ENCODE results near the gene ANXA2. TPM values are rescaled to one million over a fixed set of nuclear protein-coding genes. Genes with fewer than 3 reads are reported as not detected.
"Not testable (repeated sequence)": the region's sequence is repeated elsewhere in the genome, so short reads cannot be mapped to it uniquely, and the experiment has no call there.

Gene ANXA2
- total and polyA plus RNA-seq, 4 experiments from 2014 or later, result 148 to 682 (median 360) TPM

- Histone ChIP-seq H3K36me3 (ENCODE audit: insufficient read depth, low read length) (no peaks in the 10 kb centered on the region), H3K9me3 (ENCODE audit: control insufficient read depth in 1 of 2, low read length in 2 of 2) (no peaks in the 10 kb centered on the region), H3K27ac (ENCODE audit: low read depth, low read length) (no peak overlapping the region), H3K27me3 (ENCODE audit: insufficient read depth, low read length) (no peaks in the 10 kb centered on the region), H3K4me3 (ENCODE audit: low read length in 2 of 2) (no peak overlapping the region), H3K4me1 (ENCODE audit: insufficient read depth, low read length) (no peaks in the 10 kb centered on the region)
- no peaks in the 10 kb centered on the region for H3K9me3 Mint-ChIP-seq
- intact Hi-C loops (cut with micrococcal nuclease), result no loop called here
- peaks cover 0 to under 1% of the 10 kb centered on the region in 2 donors for H3K36me3 Mint-ChIP-seq
- POLR2A ChIA-PET (ENCODE audit: partially characterized antibody), result no interaction called here
- H3K27me3 Mint-ChIP-seq, result peaks cover 0 to 2% of the 10 kb centered on the region in 2 donors
- no peak for DNase-seq
- H3K4me1 Mint-ChIP-seq, result no peaks in the 10 kb centered on the region
- no peak overlapping the region for H3K4me3 Mint-ChIP-seq
- H3K27ac Mint-ChIP-seq, result no peak overlapping the region
- CTCF ChIA-PET (ENCODE audit: partially characterized antibody), result no interaction called here
These were observed 58.5 kb downstream of the ANXA2 start for GRCh38 chr15:60339236-60339635.

- H3K9me3 Mint-ChIP-seq, result no peaks in the 10 kb centered on the region
These were observed 59.0 kb downstream of the ANXA2 start for GRCh38 chr15:60338810-60339209.

GRCh38 chr15:60337076-60337475 is 60.7 kb downstream of the ANXA2 start:
- Histone ChIP-seq H3K4me3 (ENCODE audit: low read length in 2 of 2) (no peak overlapping the region), H3K4me1 (ENCODE audit: insufficient read depth, low read length) (no peaks in the 10 kb centered on the region), H3K27ac (ENCODE audit: low read depth, low read length) (no peak overlapping the region), H3K36me3 (ENCODE audit: insufficient read depth, low read length) (no peaks in the 10 kb centered on the region), H3K27me3 (ENCODE audit: insufficient read depth, low read length) (no peaks in the 10 kb centered on the region), H3K9me3 (ENCODE audit: control insufficient read depth in 1 of 2, low read length in 2 of 2) (no peaks in the 10 kb centered on the region)
- no peaks in the 10 kb centered on the region for H3K36me3 Mint-ChIP-seq
- H3K9me3 Mint-ChIP-seq, result no peaks in the 10 kb centered on the region
- ChIA-PET CTCF (ENCODE audit: partially characterized antibody) (no interaction called here), POLR2A (ENCODE audit: partially characterized antibody) (no interaction called here)
- no peak overlapping the region for H3K27ac Mint-ChIP-seq
- peaks cover 6 to 8% of the 10 kb centered on the region in 2 donors for H3K27me3 Mint-ChIP-seq
- no peak overlapping the region for H3K4me3 Mint-ChIP-seq
- no peaks in the 10 kb centered on the region for H3K4me1 Mint-ChIP-seq
- DNase-seq, result no peak
- intact Hi-C loops (cut with micrococcal nuclease), result no loop called here

More at GRCh38 chr15:60338810-60339209, 59.0 kb downstream of the ANXA2 start:
- Histone ChIP-seq H3K4me3 (ENCODE audit: low read length in 2 of 2) (no peak overlapping the region), H3K4me1 (ENCODE audit: insufficient read depth, low read length) (no peaks in the 10 kb centered on the region), H3K36me3 (ENCODE audit: insufficient read depth, low read length) (no peaks in the 10 kb centered on the region), H3K27ac (ENCODE audit: low read depth, low read length) (no peak overlapping the region), H3K9me3 (ENCODE audit: control insufficient read depth in 1 of 2, low read length in 2 of 2) (no peaks in the 10 kb centered on the region), H3K27me3 (ENCODE audit: insufficient read depth, low read length) (no peaks in the 10 kb centered on the region)
- CTCF ChIA-PET (ENCODE audit: partially characterized antibody), result interaction anchor here (1.1 kb wide), 1 partner anchor 10 kb away, joined by 3 read pairs; no protein-coding TSS in a partner anchor
- no peak for DNase-seq
- POLR2A ChIA-PET (ENCODE audit: partially characterized antibody), result no interaction called here
- no peaks in the 10 kb centered on the region for H3K4me1 Mint-ChIP-seq
- H3K27ac Mint-ChIP-seq, result no peak overlapping the region
- intact Hi-C loops (cut with micrococcal nuclease), result no loop called here
- H3K4me3 Mint-ChIP-seq, result no peak overlapping the region
- no peaks in the 10 kb centered on the region for H3K36me3 Mint-ChIP-seq
- peaks cover 0 to 2% of the 10 kb centered on the region in 2 donors for H3K27me3 Mint-ChIP-seq

- not testable (repeated sequence) for H3K27ac Mint-ChIP-seq; H3K36me3 ChIP-seq (ENCODE audit: insufficient read depth, low read length)
- CTCF ChIA-PET (ENCODE audit: partially characterized antibody), result interaction anchor here (1.3 kb wide), 1 partner anchor 9 kb away, joined by 4 read pairs; no protein-coding TSS in a partner anchor
These were observed 62.5 kb downstream of the ANXA2 start for GRCh38 chr15:60335296-60335695.

GRCh38 chr15:60328852-60329443 is 68.8 kb downstream of the ANXA2 start:
- Histone ChIP-seq H3K27me3 (ENCODE audit: insufficient read depth, low read length) (peaks cover 23% of the 10 kb centered on the region), H3K4me1 (ENCODE audit: insufficient read depth, low read length) (no peaks in the 10 kb centered on the region), H3K4me3 (ENCODE audit: low read length in 2 of 2) (no peak overlapping the region), H3K27ac (ENCODE audit: low read depth, low read length) (no peak overlapping the region), H3K36me3 (ENCODE audit: insufficient read depth, low read length) (no peaks in the 10 kb centered on the region), H3K9me3 (ENCODE audit: control insufficient read depth in 1 of 2, low read length in 2 of 2) (no peaks in the 10 kb centered on the region)
- H3K4me1 Mint-ChIP-seq, result peaks cover 2 to 7% (median 6%) of the 10 kb centered on the region in 4 donors
- ChIA-PET POLR2A (ENCODE audit: partially characterized antibody) (no interaction called here), CTCF (ENCODE audit: partially characterized antibody) (interaction anchor here (0.8 to 5.0 kb wide), 17 partner anchors 9 to 1505 kb away, joined by 3 to 45 read pairs (median 4); no protein-coding TSS in a partner anchor)
- H3K27ac Mint-ChIP-seq, result no peak overlapping the region
- peaks cover 21 to 28% of the 10 kb centered on the region in 2 donors for H3K27me3 Mint-ChIP-seq
- H3K4me3 Mint-ChIP-seq, result no peak overlapping the region
- intact Hi-C loops (cut with micrococcal nuclease), result loop anchor here (2.0 kb wide), 1 partner anchor 604 kb away; no protein-coding TSS in a partner anchor
- peak in 4 of 5 donors; percentile 19 to 29 (median 24) for DNase-seq
- no peaks in the 10 kb centered on the region for H3K36me3 Mint-ChIP-seq
- no peaks in the 10 kb centered on the region for H3K9me3 Mint-ChIP-seq

More at GRCh38 chr15:60335296-60335695, 62.5 kb downstream of the ANXA2 start:
- H3K9me3 ChIP-seq (ENCODE audit: control insufficient read depth in 1 of 2, low read length in 2 of 2); H3K27ac ChIP-seq (ENCODE audit: low read depth, low read length); H3K27me3 Mint-ChIP-seq; intact Hi-C loops (cut with micrococcal nuclease); H3K4me1 ChIP-seq (ENCODE audit: insufficient read depth, low read length); DNase-seq; H3K9me3 Mint-ChIP-seq; H3K4me3 ChIP-seq (ENCODE audit: low read length in 2 of 2); H3K27me3 ChIP-seq (ENCODE audit: insufficient read depth, low read length); H3K4me1 Mint-ChIP-seq; H3K36me3 Mint-ChIP-seq; POLR2A ChIA-PET (ENCODE audit: partially characterized antibody); H3K4me3 Mint-ChIP-seq: not testable (repeated sequence)

- DNase-seq, result peak in 4 of 5 donors; percentile 55 to 58 (median 57)
- peaks cover 2 to 7% (median 6%) of the 10 kb centered on the region in 4 donors for H3K4me1 Mint-ChIP-seq
- Histone ChIP-seq H3K4me1 (ENCODE audit: insufficient read depth, low read length) (no peaks in the 10 kb centered on the region), H3K27me3 (ENCODE audit: insufficient read depth, low read length) (peaks cover 23% of the 10 kb centered on the region), H3K9me3 (ENCODE audit: control insufficient read depth in 1 of 2, low read length in 2 of 2) (no peaks in the 10 kb centered on the region), H3K36me3 (ENCODE audit: insufficient read depth, low read length) (no peaks in the 10 kb centered on the region), H3K27ac (ENCODE audit: low read depth, low read length) (no peak overlapping the region), H3K4me3 (ENCODE audit: low read length in 2 of 2) (no peak overlapping the region)
- H3K27ac Mint-ChIP-seq, result no peak overlapping the region
- ChIA-PET CTCF (ENCODE audit: partially characterized antibody) (interaction anchor here (0.5 to 5.0 kb wide), 30 partner anchors 9 to 639 kb away, joined by 3 to 45 read pairs (median 4); partner anchors contain the start of gene BNIP2), POLR2A (ENCODE audit: partially characterized antibody) (no interaction called here)
- peaks cover 18 to 27% of the 10 kb centered on the region in 2 donors for H3K27me3 Mint-ChIP-seq
- intact Hi-C loops (cut with micrococcal nuclease), result loop anchor here (1.0 to 2.0 kb wide), 5 partner anchors 146 to 636 kb away; no protein-coding TSS in a partner anchor
- no peaks in the 10 kb centered on the region for H3K9me3 Mint-ChIP-seq
- no peaks in the 10 kb centered on the region for H3K36me3 Mint-ChIP-seq
- no peak overlapping the region for H3K4me3 Mint-ChIP-seq
These were observed 70.7 kb downstream of the ANXA2 start for GRCh38 chr15:60326824-60327654.

GRCh38 chr15:60326343-60326742 is 71.4 kb downstream of the ANXA2 start:
- Histone ChIP-seq H3K4me3 (ENCODE audit: low read length in 2 of 2) (no peak overlapping the region), H3K27ac (ENCODE audit: low read depth, low read length) (no peak overlapping the region), H3K9me3 (ENCODE audit: control insufficient read depth in 1 of 2, low read length in 2 of 2) (no peaks in the 10 kb centered on the region), H3K36me3 (ENCODE audit: insufficient read depth, low read length) (no peaks in the 10 kb centered on the region), H3K4me1 (ENCODE audit: insufficient read depth, low read length) (no peaks in the 10 kb centered on the region), H3K27me3 (ENCODE audit: insufficient read depth, low read length) (peaks cover 23% of the 10 kb centered on the region)
- DNase-seq, result no peak
- ChIA-PET POLR2A (ENCODE audit: partially characterized antibody) (interaction anchor here (0.8 kb wide), 1 partner anchor 574 kb away, joined by 3 read pairs; no protein-coding TSS in a partner anchor), CTCF (ENCODE audit: partially characterized antibody) (interaction anchor here (0.5 to 5.0 kb wide), 29 partner anchors 8 to 638 kb away, joined by 3 to 45 read pairs (median 4); partner anchors contain the start of gene BNIP2)
- Mint-ChIP-seq H3K4me3 (no peak overlapping the region), H3K4me1 (peaks cover 2 to 7% (median 6%) of the 10 kb centered on the region in 4 donors), H3K27me3 (peaks cover 19 to 27% of the 10 kb centered on the region in 2 donors), H3K27ac (no peak overlapping the region), H3K9me3 (no peaks in the 10 kb centered on the region), H3K36me3 (no peaks in the 10 kb centered on the region)
- intact Hi-C loops (cut with micrococcal nuclease), result loop anchor here (1.0 to 2.0 kb wide), 2 partner anchors 146 to 575 kb away; no protein-coding TSS in a partner anchor
